ENCODE results near the gene HMGCS2.
"Not testable (repeated sequence)": the region's sequence is repeated elsewhere in the genome, so short reads cannot be mapped to it uniquely, and the experiment has no call there.

Gene HMGCS2

DNA sequence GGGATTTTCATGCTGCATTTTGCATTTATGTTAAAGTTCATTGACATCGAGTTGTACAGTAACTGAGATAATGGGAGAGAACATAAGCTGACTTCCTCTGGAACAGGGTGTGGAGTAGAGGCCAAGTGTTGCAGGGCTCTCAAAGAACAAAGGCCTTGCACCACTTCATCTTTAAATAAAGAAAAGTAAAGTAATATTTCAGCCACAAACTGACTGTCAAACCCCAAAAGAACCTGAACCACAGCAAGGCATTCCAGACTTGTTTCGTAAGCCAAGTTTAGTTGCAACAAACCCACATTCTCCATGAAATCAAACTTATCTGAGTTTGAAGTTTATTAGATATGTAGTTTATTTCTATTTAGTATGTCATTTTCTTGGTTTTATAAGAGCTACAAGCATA, 19.1 kb upstream of the HMGCS2 start:
- DNase-seq = no peak

DNA sequence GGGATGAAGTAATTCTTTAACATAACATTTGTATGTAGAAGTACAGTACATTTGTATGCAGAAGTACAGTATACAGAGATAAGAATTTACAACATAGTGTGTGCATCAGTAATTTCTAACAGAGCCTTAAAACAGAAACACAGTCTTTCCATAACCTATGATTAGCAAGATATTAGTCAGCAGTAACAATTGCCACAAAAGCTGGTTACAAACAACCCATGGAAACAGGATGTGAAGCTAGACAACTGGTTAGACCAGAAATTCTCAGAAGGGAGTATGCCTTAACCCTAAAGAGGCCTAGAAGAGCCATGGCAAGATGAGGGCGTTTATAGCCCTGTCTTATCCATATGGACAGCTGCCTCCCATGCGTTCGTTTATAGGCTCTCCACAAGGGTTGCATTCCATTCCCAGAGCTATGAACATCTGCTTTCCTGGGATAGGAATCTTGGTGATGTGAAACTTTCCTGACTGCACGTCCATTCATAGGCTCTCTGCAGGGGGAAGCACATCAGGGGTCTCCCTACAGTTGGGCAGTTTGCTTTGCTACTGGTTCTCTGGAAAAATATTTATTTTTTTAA, 17.9 kb upstream of the HMGCS2 start:
- DNase-seq = not testable (repeated sequence)

DNA sequence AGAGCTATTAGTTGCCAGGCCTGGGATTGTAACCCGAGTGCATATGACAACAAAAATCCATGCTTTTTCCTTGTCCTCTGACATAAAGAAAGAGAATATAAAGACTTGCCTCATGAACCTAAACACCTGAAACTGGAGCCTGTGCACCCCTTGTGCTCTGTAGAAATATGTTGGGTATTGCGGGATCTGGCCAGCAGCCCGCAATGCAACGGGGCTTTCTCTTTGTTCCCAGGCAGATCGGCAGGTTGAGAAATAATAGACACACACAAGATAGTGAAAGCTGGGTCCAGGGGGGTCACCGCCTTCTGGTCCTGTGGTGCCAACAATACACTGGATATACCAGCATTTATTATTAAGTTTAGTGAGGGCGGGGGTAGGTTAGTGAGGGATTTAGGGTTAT, 17.3 kb upstream of the HMGCS2 start:
- DNase-seq = not testable (repeated sequence)

DNA sequence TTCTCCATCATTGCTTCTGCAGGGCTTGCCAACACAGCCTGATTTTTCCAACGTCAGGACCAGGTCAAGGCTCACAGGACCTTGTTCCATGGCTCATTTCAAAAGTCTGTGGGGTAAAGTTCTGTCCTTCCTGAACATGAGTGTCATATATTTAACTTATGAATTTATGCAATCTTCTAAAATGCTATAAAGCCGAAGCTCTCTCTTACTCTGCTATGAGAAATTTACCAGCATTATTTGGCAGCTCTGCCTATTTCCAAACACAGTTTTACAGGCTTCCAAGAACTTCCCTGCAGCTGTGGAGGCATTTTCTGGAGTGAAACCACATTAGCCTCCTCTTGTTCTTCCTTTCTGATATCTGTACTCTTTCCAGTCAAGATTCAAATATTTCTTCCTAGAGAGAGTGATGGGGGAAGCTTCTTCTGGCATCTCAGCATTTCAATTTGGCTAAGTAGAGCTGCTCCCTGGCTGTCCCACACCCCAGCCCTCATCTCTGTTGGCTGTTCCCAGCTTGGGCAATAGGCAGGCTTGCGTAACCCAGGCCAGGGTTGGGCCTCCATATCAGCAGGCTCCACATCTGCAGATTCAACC, 15.6 kb upstream of the HMGCS2 start:
- no peak for DNase-seq

GRCh38 chr1:119783354-119784185, 14.9 kb upstream of the HMGCS2 start:
- DNase-seq = no peak

DNA sequence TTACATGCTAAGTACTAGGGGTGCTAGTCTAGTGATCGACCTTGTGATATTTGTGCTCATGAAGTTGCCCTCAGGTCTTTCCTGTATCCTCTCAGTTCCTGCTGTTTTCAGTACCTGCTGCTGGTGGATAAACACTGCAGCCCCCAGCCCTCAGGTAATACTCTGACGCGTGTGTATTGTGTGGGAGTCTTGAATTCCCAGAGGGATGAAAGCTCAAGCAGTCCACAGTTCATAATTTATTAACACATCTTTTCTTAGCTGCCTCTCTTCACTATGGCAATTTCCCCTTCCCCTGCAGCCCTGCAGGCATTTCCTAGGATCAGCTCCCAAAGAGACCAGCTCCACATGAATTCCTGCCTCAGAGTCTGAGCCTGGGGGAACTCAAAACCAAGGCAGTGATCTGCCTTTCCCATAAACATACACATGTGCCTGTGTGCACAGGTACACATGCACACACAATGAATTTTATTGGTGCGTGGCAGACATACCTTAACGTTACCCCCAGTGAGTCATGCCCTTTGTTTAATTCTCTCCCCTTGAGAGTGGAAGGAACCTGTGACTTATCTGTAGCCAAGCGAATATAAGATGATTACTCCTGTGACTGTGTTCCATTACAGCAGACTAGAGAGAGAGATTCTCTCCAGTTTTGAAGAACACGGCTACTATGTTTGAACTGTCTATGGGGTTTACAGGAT, 14.1 kb upstream of the HMGCS2 start:
- DNase-seq = no peak

GRCh38 chr1:119781434-119782210, 12.9 kb upstream of the HMGCS2 start:
- DNase-seq = no peak

- DNase-seq = no peak
Observed at GRCh38 chr1:119779869-119780356, 11.2 kb upstream of the HMGCS2 start.

- no peak for DNase-seq
Observed at GRCh38 chr1:119778886-119779560, 10.3 kb upstream of the HMGCS2 start.

DNA sequence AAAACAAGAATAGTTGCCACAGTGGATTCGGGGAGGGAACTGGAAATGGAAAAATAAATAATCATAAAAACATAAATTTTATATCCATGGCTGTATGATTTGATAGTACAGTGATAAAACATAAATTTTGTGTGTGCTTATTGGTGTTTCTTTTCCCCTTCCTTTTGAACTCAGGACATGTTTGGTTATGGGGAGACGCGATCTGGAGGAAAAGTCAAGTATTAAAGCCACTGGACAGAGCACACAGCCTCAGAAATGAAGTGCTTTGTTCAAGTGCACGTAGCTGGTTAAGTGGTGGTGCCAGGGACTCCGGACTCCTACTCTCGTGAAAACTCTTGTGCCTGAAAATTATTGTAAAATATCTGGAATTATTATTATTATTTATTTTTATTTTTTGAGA, 9.7 kb upstream of the HMGCS2 start:
- no peak for DNase-seq

DNA sequence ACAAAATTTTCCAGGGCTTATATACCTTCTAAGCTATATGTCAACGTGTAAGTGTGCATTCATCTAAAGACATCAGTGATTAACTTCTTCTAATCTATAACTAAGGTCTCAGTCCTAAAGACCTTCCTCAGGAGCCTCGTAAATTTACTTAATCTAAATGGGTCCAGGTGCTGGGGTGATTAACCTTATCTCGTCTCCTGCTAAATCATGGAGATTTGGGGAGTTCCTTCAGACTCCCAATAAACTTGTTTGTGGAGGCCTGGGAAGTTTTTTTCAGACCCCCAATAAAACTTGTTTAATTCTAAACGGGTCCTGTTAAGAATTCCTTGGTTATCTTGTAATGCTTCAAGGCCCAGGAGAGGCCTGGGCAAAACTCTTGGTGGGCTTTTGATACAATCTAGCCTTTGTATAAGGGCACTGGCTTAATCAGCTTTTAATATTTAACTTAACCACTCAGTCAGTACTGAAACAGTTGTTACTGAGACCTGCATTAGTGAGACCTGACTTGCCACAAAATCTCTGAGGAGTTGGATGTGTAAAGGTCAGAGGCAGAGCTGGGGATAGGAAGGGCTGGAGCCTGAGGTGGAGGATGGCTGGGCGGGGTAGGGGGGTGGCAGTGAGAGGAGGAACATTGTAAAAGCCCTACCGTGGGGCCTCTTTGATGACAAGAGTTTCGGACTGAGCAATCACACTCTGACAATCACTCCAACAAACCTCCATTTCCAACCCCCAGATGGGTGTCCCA, 6.2 kb upstream of the HMGCS2 start:
- DNase-seq = no peak

- no peak for DNase-seq
Observed at GRCh38 chr1:119773711-119774241, 5.1 kb upstream of the HMGCS2 start.

GRCh38 chr1:119772298-119772697, 3.6 kb upstream of the HMGCS2 start:
- DNase-seq = no peak

DNA sequence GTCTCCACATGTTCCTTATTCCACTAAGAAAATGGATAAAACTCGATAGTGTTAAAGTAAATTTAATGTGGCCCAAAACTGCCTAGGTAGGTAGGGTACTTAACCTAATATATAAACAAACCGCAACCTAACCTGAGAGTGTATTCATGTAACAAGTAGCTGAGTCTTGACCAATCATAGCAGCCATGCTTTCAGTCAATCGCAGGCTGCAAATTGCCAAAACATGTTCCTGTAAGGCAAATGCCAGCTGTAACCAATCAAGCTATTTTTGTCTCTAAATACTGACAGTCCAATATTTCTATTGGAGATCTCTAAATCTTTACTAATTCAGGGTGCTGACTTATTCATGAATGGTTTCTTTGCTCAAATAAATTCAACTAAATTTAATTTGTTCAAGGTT, 3.1 kb upstream of the HMGCS2 start:
- DNase-seq = no peak

DNA sequence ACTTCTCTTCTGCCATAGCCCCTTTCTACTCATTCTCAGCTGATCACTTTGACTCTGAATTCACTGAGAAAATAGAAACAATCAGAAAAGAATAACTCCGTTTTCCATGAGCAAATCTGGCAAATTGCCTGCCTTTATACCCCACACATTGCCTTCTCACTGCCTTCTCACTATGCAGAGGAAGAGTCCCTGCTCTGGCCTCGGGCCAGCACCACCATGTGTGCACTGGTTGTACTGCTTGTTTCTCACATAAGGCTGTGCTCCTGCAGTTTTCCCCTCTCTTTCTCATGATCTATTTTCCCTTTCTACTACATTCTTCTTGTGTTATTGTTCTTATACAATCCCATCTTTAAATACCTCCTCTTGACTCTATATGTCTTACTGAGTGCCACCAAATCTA, 2.3 kb upstream of the HMGCS2 start:
- no peak for DNase-seq

DNA sequence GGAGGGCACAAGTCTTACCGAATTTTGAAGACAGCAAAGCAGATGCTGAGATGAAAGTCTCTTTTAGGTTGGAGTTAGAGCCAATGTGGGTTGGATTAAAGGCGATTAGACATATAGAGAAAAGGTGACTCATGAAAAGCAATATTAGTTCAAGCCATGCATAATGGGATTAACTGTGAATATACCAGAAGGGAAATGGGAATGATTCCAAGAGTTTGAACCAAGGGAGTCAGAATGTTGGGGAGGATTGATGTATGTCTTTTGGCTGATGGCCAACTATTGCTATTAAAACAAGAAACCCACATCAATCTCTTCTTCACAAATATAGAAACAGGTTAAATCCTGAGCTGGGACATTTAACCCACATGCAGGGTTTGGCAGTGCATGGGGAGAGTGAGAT, 1.2 kb downstream of the HMGCS2 start:
- DNase-seq = no peak

DNA sequence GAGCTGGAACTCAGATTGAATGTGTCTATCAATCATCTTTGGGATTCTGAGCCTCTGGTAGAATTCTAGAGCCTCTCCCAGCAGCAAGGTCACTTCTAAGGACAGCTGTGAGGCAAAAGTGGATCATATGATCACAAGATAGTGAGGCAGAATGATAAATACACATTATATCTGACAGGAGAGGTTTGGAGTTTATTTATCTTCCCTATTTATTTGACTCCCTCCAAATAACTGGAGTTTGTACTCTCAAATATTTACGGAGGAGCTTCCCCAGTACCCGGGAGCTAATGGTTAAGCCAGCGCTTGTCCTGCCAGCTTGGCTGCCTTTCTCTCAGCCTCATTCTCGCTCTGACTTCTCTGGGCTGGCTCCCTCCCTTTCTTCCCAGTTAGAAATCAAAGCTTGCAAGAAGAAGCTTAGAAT, 2.3 kb downstream of the HMGCS2 start:
- no peak for DNase-seq

DNA sequence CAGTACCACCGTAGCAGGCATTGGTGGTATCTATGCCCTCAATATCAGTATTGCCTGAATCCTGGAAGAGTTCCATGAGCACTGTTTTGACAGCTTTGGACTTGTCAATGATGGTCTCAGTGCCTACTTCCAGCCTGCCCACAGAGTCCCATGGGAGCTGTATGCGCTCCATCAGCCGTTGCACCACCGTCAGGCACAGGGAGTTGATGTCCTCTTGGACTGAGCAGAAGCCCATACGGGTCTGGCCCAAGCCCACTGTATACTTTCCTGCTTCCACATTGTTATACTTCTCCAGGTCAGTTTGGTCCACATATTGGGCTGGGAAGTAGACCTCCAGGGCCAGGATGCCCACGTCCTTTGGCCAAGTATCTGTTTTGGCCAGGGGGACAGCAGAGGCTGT, 4.5 kb downstream of the HMGCS2 start:
- no peak for DNase-seq

DNA sequence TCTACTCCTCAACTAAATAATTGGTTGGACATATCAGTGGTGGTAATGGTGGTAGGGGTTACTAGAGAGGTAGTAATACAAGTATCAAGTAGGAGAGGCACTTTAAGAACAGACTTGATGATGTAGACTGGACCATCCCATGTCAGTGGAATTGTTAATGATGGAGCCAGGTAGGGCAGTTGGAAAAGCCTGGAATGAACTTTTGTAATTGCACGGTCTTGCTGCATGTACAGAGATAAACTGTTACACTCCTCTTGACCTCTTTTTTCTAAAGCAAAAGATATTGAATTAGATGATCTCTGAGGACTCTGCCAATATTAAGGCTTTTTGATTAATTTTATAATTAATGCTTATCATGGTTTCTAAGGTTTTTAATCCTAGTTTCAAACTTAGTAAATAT, 5.8 kb downstream of the HMGCS2 start:
- DNase-seq = no peak

GRCh38 chr1:119762409-119762808, 6.3 kb downstream of the HMGCS2 start:
- DNase-seq = no peak

DNA sequence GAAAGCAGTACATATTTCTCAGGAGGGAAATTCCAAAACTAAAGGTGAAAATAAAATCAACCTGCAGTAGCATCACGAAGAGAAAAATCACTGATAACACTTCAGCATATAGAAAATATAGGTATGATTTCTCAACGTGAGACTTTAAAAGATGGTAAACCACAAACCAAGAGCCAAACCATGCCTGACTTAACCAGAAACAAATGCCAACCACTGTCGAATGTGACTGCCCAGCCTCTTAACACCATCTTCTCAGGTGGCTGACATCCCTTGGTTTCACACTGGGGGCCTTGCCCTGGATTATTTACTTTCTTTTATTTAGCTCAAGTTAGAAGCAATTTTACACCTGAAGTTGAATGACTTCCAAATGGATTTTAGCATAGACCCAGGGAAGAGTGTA, 10.1 kb downstream of the HMGCS2 start:
- DNase-seq = no peak

Measured in activated naive CD4-positive, alpha-beta T cell (primary cell).